NB4 (cell line): ENCODE measurements around the gene PRKG1.

ENCODE experiments used
- MYC ChIP-seq: IDR thresholded peaks from 2 replicates; pipeline ENCODE4 v1.6.1; 2011; ENCODE audit warnings: low read depth, low read length
- POLR2A ChIP-seq: IDR thresholded peaks from 2 replicates; pipeline ENCODE4 v1.6.1; 2011; ENCODE audit warnings: mild to moderate bottlenecking; ENCODE audit not compliant: insufficient read length; ENCODE audit errors: extremely low read depth
- TF ChIP-seq, protein P1 (sequence below): IDR thresholded peaks from 2 replicates; pipeline ENCODE4 v1.6.1; 2011; ENCODE audit warnings: low read depth, low read length
- TF ChIP-seq, protein P2 (sequence below): IDR thresholded peaks from one replicate; pipeline ENCODE4 v1.5.1; 2012; ENCODE audit warnings: low read depth, low read length

DNA sequence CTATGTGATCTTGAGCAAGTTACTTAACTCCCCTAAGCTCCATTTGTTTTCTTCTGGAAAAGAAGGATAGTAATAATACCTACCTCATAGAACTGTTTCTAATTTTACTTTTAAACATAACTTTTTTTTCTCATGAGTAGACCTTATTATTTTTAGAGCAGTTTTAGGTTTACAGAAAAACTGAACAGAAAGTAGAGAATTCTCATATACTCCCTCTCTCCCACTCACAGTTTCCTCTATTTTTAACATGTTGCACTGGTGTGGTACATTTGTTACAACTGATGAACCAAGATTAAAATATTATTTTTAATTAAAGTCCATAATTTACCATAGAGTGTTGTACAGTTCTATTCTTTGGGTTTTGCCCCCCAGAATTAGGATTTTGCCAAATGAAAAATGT is 846.4 kb downstream of the PRKG1 start:
- no peak for TF ChIP-seq POLR2A
- TF ChIP-seq, protein P1, sequence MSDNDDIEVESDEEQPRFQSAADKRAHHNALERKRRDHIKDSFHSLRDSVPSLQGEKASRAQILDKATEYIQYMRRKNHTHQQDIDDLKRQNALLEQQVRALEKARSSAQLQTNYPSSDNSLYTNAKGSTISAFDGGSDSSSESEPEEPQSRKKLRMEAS: no peak
- TF ChIP-seq, protein P2, sequence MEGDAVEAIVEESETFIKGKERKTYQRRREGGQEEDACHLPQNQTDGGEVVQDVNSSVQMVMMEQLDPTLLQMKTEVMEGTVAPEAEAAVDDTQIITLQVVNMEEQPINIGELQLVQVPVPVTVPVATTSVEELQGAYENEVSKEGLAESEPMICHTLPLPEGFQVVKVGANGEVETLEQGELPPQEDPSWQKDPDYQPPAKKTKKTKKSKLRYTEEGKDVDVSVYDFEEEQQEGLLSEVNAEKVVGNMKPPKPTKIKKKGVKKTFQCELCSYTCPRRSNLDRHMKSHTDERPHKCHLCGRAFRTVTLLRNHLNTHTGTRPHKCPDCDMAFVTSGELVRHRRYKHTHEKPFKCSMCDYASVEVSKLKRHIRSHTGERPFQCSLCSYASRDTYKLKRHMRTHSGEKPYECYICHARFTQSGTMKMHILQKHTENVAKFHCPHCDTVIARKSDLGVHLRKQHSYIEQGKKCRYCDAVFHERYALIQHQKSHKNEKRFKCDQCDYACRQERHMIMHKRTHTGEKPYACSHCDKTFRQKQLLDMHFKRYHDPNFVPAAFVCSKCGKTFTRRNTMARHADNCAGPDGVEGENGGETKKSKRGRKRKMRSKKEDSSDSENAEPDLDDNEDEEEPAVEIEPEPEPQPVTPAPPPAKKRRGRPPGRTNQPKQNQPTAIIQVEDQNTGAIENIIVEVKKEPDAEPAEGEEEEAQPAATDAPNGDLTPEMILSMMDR: no peak
- TF ChIP-seq MYC: no peak
